OCI-LY1 (cell line): ENCODE data around the gene C19orf25.

Experiments used
- H2AFZ ChIP-seq: fragments of 200-600 bp; sonication (generic), shearing (Covaris generic); 2 replicates; pipeline ENCODE4 v1.6.0; 2014; ENCODE audit warnings: antibody characterized with exemption, mild to moderate bottlenecking, low read length
- H3F3A ChIP-seq: fragments of 200-600 bp; sonication (generic), shearing (Covaris generic); 2 replicates; pipeline ENCODE4 v1.6.0; 2014; ENCODE audit warnings: mild to moderate bottlenecking, antibody characterized with exemption, low read length, moderate library complexity; ENCODE audit not compliant: insufficient read depth
- H3K27ac ChIP-seq: fragments of 200-600 bp; sonication (generic); 2 replicates; pipeline ENCODE4 v1.5.1; 2014; ENCODE audit warnings: low read length, mixed run types, mild to moderate bottlenecking, low read depth; ENCODE audit not compliant: poor library complexity, severe bottlenecking
- H3K27me3 ChIP-seq: fragments of 200-600 bp; sonication (generic); 2 replicates; pipeline ENCODE4 v1.6.0; 2014; ENCODE audit warnings: antibody characterized with exemption, mild to moderate bottlenecking, low read length, moderate library complexity; ENCODE audit not compliant: insufficient read depth
- H3K36me3 ChIP-seq: fragments of 200-600 bp; sonication (generic); 2 replicates; pipeline ENCODE4 v1.6.1; 2014; ENCODE audit warnings: mild to moderate bottlenecking, antibody characterized with exemption, low read length, moderate library complexity, mixed read lengths; ENCODE audit not compliant: insufficient read depth
- H3K4me1 ChIP-seq: fragments of 200-600 bp; sonication (generic); 2 replicates; pipeline ENCODE4 v1.5.1; 2014; ENCODE audit warnings: mild to moderate bottlenecking, low read length, moderate library complexity; ENCODE audit not compliant: insufficient read depth, severe bottlenecking
- H3K4me2 ChIP-seq: fragments of 200-600 bp; sonication (generic), shearing (Covaris generic); 2 replicates; pipeline ENCODE4 v1.6.1; 2014; ENCODE audit warnings: low read length
- H3K4me3 ChIP-seq: fragments of 200-600 bp; sonication (generic); 2 replicates; pipeline ENCODE4 v1.5.1; 2014; ENCODE audit warnings: low read length, low read depth, mild to moderate bottlenecking, mixed read lengths; ENCODE audit not compliant: poor library complexity, severe bottlenecking
- H3K79me2 ChIP-seq: fragments of 200-600 bp; shearing (Covaris generic); 2 replicates; pipeline ENCODE4 v1.6.1; 2016; ENCODE audit warnings: mixed run types, low read length, mixed read lengths; ENCODE audit not compliant: insufficient read depth
- H3K9ac ChIP-seq: fragments of 200-600 bp; sonication (generic), shearing (Covaris generic); 2 replicates; pipeline ENCODE4 v1.6.1; 2014; ENCODE audit warnings: mild to moderate bottlenecking, low read length, mixed read lengths
- H3K9me2 ChIP-seq: fragments of 200-600 bp; sonication (generic), shearing (Covaris generic); 2 replicates; pipeline ENCODE4 v1.6.1; 2014; ENCODE audit warnings: low read depth, mild to moderate bottlenecking, low read length, mixed read lengths
- H3K9me3 ChIP-seq: fragments of 200-600 bp; shearing (Covaris generic); 2 replicates; pipeline ENCODE4 v1.6.1; 2014; ENCODE audit warnings: low read length, mixed read lengths
- H4K20me1 ChIP-seq: fragments of 200-600 bp; sonication (generic), shearing (Covaris generic); 2 replicates; pipeline ENCODE4 v1.6.0; 2016; ENCODE audit warnings: mild to moderate bottlenecking, low read length; ENCODE audit not compliant: insufficient read depth
- EZH2 ChIP-seq: fragments of 200-600 bp; sonication (generic), shearing (Covaris generic); IDR thresholded peaks from 2 replicates; pipeline ENCODE4 v1.8.0; 2017; ENCODE audit warnings: borderline replicate concordance, mixed run types, mild to moderate bottlenecking, antibody characterized with exemption, low read length, moderate library complexity, mixed read lengths
- TF ChIP-seq, protein P1 (sequence below): fragments of 200-600 bp; sonication (generic), shearing (Covaris generic); IDR thresholded peaks from 2 replicates; pipeline ENCODE4 v1.5.1; 2017; ENCODE audit warnings: mild to moderate bottlenecking, antibody characterized with exemption, low read length, moderate library complexity, mixed read lengths

Gene C19orf25

GRCh38 chr19:1467490-1468273 is 11.3 kb downstream of the C19orf25 start:
- Histone ChIP-seq H4K20me1 (no peaks in the 10 kb centered on the region), H2AFZ (no peak overlapping the region), H3F3A (no peaks in the 10 kb centered on the region), H3K4me3 (no peak overlapping the region), H3K9ac (no peak overlapping the region), H3K9me2 (no peaks in the 10 kb centered on the region), H3K27me3 (peaks cover 15% of the 10 kb centered on the region; the same call in 1 of the 2 replicates), H3K36me3 (no peaks in the 10 kb centered on the region), H3K4me2 (no peak overlapping the region), H3K4me1 (peaks cover 11% of the 10 kb centered on the region), H3K9me3 (no peaks in the 10 kb centered on the region), H3K27ac (no peak overlapping the region), H3K79me2 (no peaks in the 10 kb centered on the region)
- TF ChIP-seq, protein P1, sequence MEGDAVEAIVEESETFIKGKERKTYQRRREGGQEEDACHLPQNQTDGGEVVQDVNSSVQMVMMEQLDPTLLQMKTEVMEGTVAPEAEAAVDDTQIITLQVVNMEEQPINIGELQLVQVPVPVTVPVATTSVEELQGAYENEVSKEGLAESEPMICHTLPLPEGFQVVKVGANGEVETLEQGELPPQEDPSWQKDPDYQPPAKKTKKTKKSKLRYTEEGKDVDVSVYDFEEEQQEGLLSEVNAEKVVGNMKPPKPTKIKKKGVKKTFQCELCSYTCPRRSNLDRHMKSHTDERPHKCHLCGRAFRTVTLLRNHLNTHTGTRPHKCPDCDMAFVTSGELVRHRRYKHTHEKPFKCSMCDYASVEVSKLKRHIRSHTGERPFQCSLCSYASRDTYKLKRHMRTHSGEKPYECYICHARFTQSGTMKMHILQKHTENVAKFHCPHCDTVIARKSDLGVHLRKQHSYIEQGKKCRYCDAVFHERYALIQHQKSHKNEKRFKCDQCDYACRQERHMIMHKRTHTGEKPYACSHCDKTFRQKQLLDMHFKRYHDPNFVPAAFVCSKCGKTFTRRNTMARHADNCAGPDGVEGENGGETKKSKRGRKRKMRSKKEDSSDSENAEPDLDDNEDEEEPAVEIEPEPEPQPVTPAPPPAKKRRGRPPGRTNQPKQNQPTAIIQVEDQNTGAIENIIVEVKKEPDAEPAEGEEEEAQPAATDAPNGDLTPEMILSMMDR, result no peak
- no peak for TF ChIP-seq EZH2

DNA sequence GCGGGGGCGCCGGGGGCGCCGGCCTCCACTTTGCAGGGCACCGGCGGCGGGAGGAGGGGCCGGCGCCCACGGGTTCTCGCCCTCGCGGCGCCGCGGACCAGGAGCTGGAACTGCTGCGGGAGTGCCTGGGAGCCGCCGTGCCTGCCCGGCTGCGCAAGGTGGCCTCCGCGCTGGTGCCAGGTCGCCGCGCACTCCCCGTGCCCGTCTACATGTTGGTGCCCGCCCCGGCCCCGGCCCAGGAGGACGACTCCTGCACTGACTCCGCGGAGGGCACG is 11.9 kb downstream of the C19orf25 start:
- Histone ChIP-seq H2AFZ (no peak overlapping the region), H3K36me3 (no peaks in the 10 kb centered on the region), H3K27me3 (peaks cover 10% of the 10 kb centered on the region; the same call in 1 of the 2 replicates), H3K9me2 (no peaks in the 10 kb centered on the region), H4K20me1 (no peaks in the 10 kb centered on the region), H3K79me2 (no peaks in the 10 kb centered on the region), H3K4me3 (no peak overlapping the region), H3K27ac (no peak overlapping the region), H3K9me3 (no peaks in the 10 kb centered on the region), H3K9ac (no peak overlapping the region), H3K4me2 (no peak overlapping the region), H3K4me1 (peaks cover 11% of the 10 kb centered on the region), H3F3A (no peaks in the 10 kb centered on the region)
- TF ChIP-seq, protein P1, result no peak
- no peak for TF ChIP-seq EZH2

- Histone ChIP-seq H3K27ac (no peak overlapping the region), H3K4me3 (no peak overlapping the region), H2AFZ (no peak overlapping the region), H4K20me1 (no peaks in the 10 kb centered on the region), H3K27me3 (peaks cover 4% of the 10 kb centered on the region; the same call in 1 of the 2 replicates), H3K79me2 (no peaks in the 10 kb centered on the region), H3K9me2 (no peaks in the 10 kb centered on the region), H3K9me3 (no peaks in the 10 kb centered on the region), H3F3A (no peaks in the 10 kb centered on the region), H3K9ac (no peak overlapping the region), H3K4me1 (peaks cover 11% of the 10 kb centered on the region), H3K4me2 (no peak overlapping the region), H3K36me3 (no peaks in the 10 kb centered on the region)
- no peak for TF ChIP-seq EZH2
- TF ChIP-seq, protein P1, result no peak
Observed at GRCh38 chr19:1466461-1467214, 12.4 kb downstream of the C19orf25 start.
